Tongue (tissue), 2 donors: ENCODE data around the gene SSR4. TPM values are rescaled to one million over a fixed set of nuclear protein-coding genes. Genes with fewer than 3 reads are reported as not detected.
"Not testable (repeated sequence)": the region's sequence is repeated elsewhere in the genome, so short reads cannot be mapped to it uniquely, and the experiment has no call there.

Source experiments
- DNase-seq: peaks from one replicate; pipeline ENCODE4 v3.0.0-alpha.2; 2015
- total RNA-seq: library from RNA; depleted of rRNA; stranded (reverse); fragments of >200 nt; gene quantifications from one replicate; pipeline ENCODE4 v1.2.3, GENCODE V29; 2014

Gene SSR4
- total RNA-seq: 46.4 TPM

- peak; percentile 97 for DNase-seq
Measured at GRCh38 chrX:153794018-153794896, at the start of gene SSR4, which contains the start of gene IDH3G. SSR4 (plus strand) TSS chrX:153794668; CDS start chrX:153794688, 20 bp downstream. IDH3G (minus strand) TSS chrX:153794375; CDS start chrX:153794326, 49 bp downstream.

GRCh38 chrX:153745067-153745433 is 49.4 kb upstream of the SSR4 start:
- not testable (repeated sequence) for DNase-seq

- DNase-seq: no peak
Measured at GRCh38 chrX:153746359-153746758, 48.1 kb upstream of the SSR4 start.

- DNase-seq: not testable (repeated sequence)
Measured at GRCh38 chrX:153746991-153747390, 47.5 kb upstream of the SSR4 start.

- not testable (repeated sequence) for DNase-seq
Measured at GRCh38 chrX:153749017-153749416, 45.5 kb upstream of the SSR4 start.

- DNase-seq: no peak
Measured at GRCh38 chrX:153750127-153750774, 44.2 kb upstream of the SSR4 start.

GRCh38 chrX:153755136-153755535 is 39.3 kb upstream of the SSR4 start:
- no peak for DNase-seq

- DNase-seq: no peak
Measured at GRCh38 chrX:153761863-153762262, 32.6 kb upstream of the SSR4 start.

GRCh38 chrX:153762626-153763173 is 31.8 kb upstream of the SSR4 start:
- DNase-seq: no peak

- no peak for DNase-seq
Measured at GRCh38 chrX:153763298-153763932, 31.1 kb upstream of the SSR4 start.

- DNase-seq: peak; percentile 76
Measured at GRCh38 chrX:153763989-153764755, 30.3 kb upstream of the SSR4 start, which contains the start of gene PLXNB3. PLXNB3 (plus strand) TSS chrX:153764249; CDS start chrX:153765536, 1,287 bp downstream.

GRCh38 chrX:153764786-153765137 is 29.7 kb upstream of the SSR4 start:
- no peak for DNase-seq

GRCh38 chrX:153765138-153766079 is 29.1 kb upstream of the SSR4 start:
- DNase-seq: peak; percentile 22

- DNase-seq: peak; percentile 30
Measured at GRCh38 chrX:153766098-153766817, 28.2 kb upstream of the SSR4 start.

GRCh38 chrX:153766871-153767673 is 27.4 kb upstream of the SSR4 start:
- no peak for DNase-seq

GRCh38 chrX:153767674-153768055 is 26.8 kb upstream of the SSR4 start:
- DNase-seq: no peak

- DNase-seq: no peak
Measured at GRCh38 chrX:153768311-153769157, 25.9 kb upstream of the SSR4 start.
